ENCODE measurements around the gene SH2D3A.
A peak's percentile ranks its signal among the peaks of the same experiment; 100 is the strongest.
"Not testable (repeated sequence)": the region's sequence is repeated elsewhere in the genome, so short reads cannot be mapped to it uniquely, and the experiment has no call there.

The SH2D3A gene

DNA sequence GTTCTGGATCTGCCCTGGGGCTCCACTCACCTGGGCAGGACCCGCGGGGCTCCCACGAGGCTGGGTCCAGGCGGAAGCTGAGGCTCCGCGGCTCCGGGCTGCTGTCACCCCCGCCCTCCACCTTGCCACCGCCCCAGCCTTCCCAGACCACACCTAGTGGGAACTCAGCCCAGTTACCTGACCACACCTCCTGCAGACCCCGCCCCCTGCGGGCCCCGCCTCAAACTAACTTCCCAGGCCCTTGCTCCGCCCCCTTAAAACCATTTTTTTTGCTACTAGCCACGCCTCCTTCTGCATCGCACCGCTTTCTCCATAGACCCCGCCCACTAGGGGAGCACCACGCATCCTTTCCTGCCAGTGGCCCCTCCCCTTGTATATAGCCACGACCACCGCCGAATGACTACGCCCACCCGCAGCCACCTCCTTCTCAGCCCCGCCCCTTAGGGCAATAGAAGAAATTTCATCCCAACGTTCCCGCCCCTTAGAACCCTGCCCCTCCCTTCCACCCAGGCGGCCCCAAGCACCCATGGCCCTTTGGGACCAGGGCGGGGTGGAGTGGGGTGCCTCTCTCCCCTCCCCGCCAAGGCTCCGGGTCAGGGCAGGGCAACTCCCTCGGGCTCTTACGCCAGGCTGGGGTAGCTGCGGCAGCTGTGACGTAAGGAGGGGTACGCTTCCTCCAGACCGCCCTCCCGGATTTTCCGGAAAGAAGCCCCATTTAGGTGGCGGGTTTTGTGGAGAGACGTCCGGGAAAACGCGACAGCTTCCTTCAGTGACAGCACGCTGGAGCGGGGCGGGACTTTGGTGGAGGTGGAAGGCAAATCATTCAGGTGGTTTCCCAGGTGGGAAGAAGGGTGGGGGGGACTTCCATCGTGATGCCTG is at the start of gene SH2D3A:
TSS of gene SH2D3A (minus strand) at position 79 of the 879 bp plus-strand sequence. CDS start 3,687 bp downstream, outside the sequence.
- peak; percentile 97 for DNase-seq (ENCODE audit: low spot score)

DNA sequence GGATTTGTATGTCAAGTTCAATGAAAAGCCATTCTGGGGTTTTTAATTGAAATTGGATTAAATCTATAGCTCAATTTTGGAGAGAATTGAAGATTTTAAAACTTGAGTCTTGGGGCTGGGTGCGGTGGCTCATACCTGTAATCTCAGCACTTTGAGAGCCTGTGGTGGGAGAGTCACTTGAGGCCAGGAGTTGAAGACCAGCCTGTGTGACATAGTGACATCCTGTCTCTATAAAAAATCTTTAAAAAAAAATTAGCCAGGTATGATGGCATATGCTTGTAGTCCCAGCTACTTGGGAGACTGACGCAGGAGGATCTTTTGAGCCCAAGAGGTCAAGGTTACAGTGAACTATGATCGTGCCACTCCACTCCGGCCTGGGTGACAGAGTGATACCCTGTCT is 46.4 kb upstream of the SH2D3A start:
- no peak for DNase-seq (ENCODE audit: low spot score)

DNA sequence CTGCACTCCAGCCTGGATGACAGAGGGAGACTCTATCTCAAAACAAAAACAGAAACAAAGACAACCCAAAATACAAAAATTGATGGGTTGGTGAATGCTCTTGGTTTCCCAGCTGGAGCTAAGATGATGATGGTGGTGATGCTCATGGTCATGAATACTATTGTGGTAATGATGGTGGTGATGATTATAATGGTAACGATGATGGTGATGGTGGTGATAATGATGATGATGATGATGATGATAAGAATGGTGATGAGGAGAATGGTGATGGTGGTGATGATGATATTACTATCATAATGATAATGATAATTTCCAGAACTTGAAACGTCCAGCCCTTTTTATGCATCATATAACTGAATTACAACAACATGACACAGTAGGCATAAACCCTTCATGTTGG is 45.4 kb upstream of the SH2D3A start:
- no peak for DNase-seq (ENCODE audit: low spot score)

GRCh38 chr19:6811906-6812305 is 44.7 kb upstream of the SH2D3A start:
- DNase-seq (ENCODE audit: low spot score): peak; percentile 36

DNA sequence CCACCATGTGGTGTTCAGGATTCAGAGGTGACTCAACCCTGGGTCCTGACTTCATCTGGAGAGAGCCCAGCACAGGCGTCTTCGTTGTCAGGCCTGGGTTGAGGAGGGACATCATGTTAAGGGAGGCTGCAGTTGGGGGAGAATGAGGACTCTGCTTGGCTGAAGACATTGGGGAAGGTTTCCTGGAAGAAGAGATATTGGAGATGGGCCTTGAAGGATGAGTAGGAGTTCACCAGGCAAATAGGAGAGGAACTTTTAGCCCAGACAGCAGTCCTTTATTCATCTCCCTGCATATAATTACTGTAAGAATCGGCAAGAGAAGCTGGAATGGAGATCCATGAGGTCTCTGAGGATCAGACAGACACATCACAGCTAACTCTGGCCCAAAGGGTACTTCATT is 44.1 kb upstream of the SH2D3A start:
- DNase-seq (ENCODE audit: low spot score): no peak

DNA sequence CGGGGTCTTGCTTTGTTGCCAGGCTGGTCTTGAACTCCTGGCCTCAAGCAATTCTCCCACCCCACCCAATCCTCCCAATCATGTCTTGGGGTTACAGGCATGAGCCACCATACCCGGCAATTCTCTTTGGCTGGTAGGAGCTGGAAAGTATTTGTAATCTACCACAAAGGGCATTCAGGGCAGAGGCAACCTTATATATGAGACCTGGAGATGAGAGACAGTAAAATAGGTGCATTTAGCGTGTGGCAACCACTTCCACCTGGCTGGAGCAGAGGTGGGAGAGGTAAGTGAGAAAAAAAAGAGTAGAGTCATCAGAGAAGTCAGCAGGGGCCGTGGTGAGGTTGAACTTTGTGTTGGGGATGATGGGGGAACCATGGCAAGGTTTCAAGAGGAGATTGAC is 42.0 kb upstream of the SH2D3A start:
- DNase-seq (ENCODE audit: low spot score): no peak

DNA sequence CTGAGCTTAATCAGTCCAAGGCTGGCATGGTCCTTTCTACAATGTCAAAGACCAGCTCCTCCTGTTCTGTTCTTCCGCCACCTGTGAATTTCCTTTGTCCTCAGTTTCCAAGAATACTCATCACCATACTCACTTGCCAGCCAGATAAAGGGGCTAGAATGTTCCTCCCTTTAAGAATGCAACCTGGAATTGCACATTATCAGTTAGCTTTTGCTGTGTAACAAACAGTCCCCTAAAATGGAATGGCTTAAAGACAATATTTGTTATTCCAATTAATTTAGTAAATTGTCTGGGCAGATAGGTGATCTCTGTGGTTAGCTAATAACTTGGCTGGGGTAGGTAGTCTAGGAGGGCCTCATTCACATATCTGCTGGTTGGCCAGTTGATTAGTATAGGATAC is 41.3 kb upstream of the SH2D3A start:
- no peak for DNase-seq (ENCODE audit: low spot score)

DNA sequence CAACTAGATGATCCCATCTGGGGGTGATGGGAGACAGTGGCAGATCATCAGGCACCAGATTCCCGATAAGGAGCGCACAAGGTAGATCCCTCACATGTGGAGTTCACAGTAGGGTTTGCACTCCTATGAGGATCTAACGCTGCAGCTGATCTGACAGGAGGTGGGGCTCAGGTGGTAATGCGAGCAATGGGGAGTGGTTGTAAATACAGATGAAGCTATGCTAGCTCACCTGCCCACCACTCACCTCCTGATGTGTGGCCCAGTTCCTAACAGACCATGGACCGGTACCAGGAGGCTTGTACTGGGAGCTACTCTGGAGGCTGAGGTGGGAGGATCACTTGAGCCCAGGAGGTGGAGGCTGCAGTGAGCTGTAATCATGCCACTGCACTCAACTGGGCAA is 40.1 kb upstream of the SH2D3A start:
- no peak for DNase-seq (ENCODE audit: low spot score)

GRCh38 chr19:6806488-6806887 is 39.3 kb upstream of the SH2D3A start:
- no peak for DNase-seq (ENCODE audit: low spot score)

GRCh38 chr19:6803036-6803404 is 35.8 kb upstream of the SH2D3A start:
- DNase-seq (ENCODE audit: low spot score): no peak

GRCh38 chr19:6802336-6803035 is 35.3 kb upstream of the SH2D3A start:
- peak; percentile 87 for DNase-seq (ENCODE audit: low spot score)

- DNase-seq (ENCODE audit: low spot score): peak; percentile 81
Observed at GRCh38 chr19:6801485-6802086, 34.4 kb upstream of the SH2D3A start.

- no peak for DNase-seq (ENCODE audit: low spot score)
Observed at GRCh38 chr19:6800991-6801484, 33.8 kb upstream of the SH2D3A start.

GRCh38 chr19:6800160-6800790 is 33.0 kb upstream of the SH2D3A start:
- not testable (repeated sequence) for DNase-seq (ENCODE audit: low spot score)

DNA sequence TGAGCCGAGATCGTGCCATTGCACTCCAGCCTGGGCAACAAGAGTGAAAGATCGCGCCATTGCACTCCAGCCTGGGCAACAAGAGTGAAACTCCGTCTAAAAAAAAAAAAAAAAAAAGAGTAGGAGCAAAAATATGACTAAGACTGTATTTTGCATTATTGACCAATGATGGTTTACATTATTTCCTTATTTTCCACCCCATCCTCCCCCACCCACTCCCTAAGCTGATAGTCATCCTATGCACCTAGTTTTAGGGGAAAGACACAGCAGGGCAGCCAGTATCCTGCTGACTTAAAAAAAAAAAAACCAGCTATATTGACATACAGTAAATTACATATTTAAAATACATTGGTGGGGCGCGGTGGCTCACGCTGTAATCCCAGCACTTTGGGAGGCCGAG is 30.4 kb upstream of the SH2D3A start:
- no peak for DNase-seq (ENCODE audit: low spot score)

DNA sequence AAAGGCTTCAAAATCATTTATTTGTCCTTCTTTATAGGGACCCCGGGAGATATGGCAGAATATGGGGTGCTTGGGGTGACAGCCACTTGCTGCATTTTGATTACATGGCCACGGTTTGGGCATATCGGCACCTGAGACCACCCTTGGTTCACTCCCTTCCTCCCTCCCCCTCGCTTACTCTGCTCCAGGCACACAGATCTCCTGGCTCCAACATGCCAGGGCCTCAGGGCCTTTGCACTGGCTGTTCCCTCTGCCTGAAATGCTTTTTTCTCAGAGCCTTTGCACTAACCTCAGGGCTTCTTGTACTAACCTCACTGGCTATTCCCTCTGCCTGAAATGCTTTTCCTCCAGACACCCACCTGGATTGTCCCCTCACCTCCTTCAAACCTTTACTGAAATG is 29.0 kb upstream of the SH2D3A start:
- no peak for DNase-seq (ENCODE audit: low spot score)

GRCh38 chr19:6794686-6795431 is 27.6 kb upstream of the SH2D3A start:
- DNase-seq (ENCODE audit: low spot score): no peak

DNA sequence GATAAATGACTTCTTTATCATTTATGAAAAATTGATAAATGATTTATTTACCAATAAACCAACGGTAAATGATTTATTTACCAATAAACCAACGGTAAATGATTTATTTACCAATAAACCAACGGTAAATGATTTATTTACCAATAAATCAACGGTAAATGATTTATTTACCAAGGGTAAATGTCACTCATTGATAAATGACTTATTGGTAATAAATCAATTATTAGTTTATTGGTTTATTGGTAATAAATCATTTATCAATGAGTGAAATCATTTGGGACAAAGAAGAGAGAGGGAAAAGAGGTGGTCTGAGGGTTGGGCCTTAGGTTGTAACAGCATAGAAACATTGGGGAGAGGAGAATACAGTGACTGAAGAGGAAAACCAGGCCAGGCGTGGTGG is 26.7 kb upstream of the SH2D3A start:
- DNase-seq (ENCODE audit: low spot score): no peak

DNA sequence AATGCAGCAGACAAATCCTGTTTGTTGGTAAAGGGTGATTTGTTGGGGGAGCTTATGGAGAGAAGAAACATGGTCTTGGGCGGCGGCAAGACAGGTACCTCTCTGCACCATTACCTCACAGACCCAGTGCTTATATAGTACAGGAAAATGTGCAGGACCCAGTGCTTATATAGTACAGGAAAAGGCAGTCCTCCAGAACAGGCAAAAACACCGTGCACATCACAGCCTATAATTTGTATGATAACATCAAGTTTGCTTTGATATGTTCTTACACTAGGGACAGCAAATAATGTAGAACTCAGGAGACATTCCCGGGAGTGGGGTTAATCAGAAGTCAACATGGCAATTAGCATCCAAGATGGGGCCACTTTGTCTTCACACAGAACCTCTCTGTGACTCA is 26.2 kb upstream of the SH2D3A start:
- DNase-seq (ENCODE audit: low spot score): no peak

- no peak for DNase-seq (ENCODE audit: low spot score)
Observed at GRCh38 chr19:6791237-6791636, 24.0 kb upstream of the SH2D3A start.
